WTC11 (cell line): ENCODE data around the gene LIN7B. TPM values are rescaled to one million over a fixed set of nuclear protein-coding genes. Genes with fewer than 3 reads are reported as not detected.

Experiments
- ATAC-seq: fragments of 200-7000 bp; cut with Tn5 transposase; 2 replicates; pipeline ENCODE4 v1.10.0; 2021; ENCODE audit warnings: mild to moderate bottlenecking, moderate library complexity
- CTCF ChIA-PET: fragments of 300-600 bp; sonication (Branson Sonifier 250); formaldehyde crosslinking; loops from one replicate; lab custom pipeline; 2021; ENCODE audit warnings: antibody characterized with exemption; lab: Charles Lee
- POLR2A ChIA-PET: fragments of 350-600 bp; sonication (Branson Sonifier 250); formaldehyde crosslinking; loops from one replicate; lab custom pipeline; 2021; ENCODE audit warnings: antibody characterized with exemption; lab: Charles Lee
- DNase-seq: peaks from one replicate; pipeline ENCODE4 v3.0.0; 2021; ENCODE audit warnings: low spot score
- H3K27ac Mint-ChIP-seq: 2 replicates; pipeline ENCODE4 v1.8.0; 2021; ENCODE audit warnings: mixed read lengths
- H3K27me3 Mint-ChIP-seq: 2 replicates; pipeline ENCODE4 v1.8.0; 2021; ENCODE audit warnings: low read depth, mild to moderate bottlenecking, moderate library complexity, mixed read lengths
- H3K36me3 Mint-ChIP-seq: 2 replicates; pipeline ENCODE4 v1.8.0; 2021; ENCODE audit warnings: mixed read lengths
- H3K4me1 Mint-ChIP-seq: 2 replicates; pipeline ENCODE4 v1.8.0; 2022; ENCODE audit warnings: mixed read lengths
- H3K4me3 Mint-ChIP-seq: 2 replicates; pipeline ENCODE4 v1.8.0; 2021; ENCODE audit warnings: mild to moderate bottlenecking, moderate library complexity, mixed read lengths
- H3K9me3 Mint-ChIP-seq: 2 replicates; pipeline ENCODE4 v1.8.0; 2021; ENCODE audit warnings: mixed read lengths
- ATF1 ChIP-seq: sonication (generic); formaldehyde crosslinking; IDR thresholded peaks from 2 replicates; pipeline ENCODE4 v1.8.1; 2023; ENCODE audit warnings: mild to moderate bottlenecking, moderate library complexity, missing genetic modification reagents
- CBFB ChIP-seq: sonication (generic); formaldehyde crosslinking; IDR thresholded peaks from 2 replicates; pipeline ENCODE4 v1.8.1; 2022; ENCODE audit warnings: mild to moderate bottlenecking, low read depth, missing genetic modification reagents
- CDX4 ChIP-seq: fragments of 250-450 bp; sonication (Bioruptor Pico); IDR thresholded peaks from 2 replicates; pipeline ENCODE4 v1.9.0; 2021; ENCODE audit warnings: moderate library complexity, mild to moderate bottlenecking, inconsistent platforms, borderline replicate concordance
- E2F5 ChIP-seq: sonication (generic); formaldehyde crosslinking; IDR thresholded peaks from 2 replicates; pipeline ENCODE4 v1.8.1; 2022; ENCODE audit warnings: mild to moderate bottlenecking, moderate library complexity, missing genetic modification reagents
- ESRRA ChIP-seq: sonication (generic); formaldehyde crosslinking; IDR thresholded peaks from 2 replicates; pipeline ENCODE4 v1.8.1; 2022; ENCODE audit warnings: mild to moderate bottlenecking, missing genetic modification reagents, borderline replicate concordance
- ETV6 ChIP-seq: sonication (generic); formaldehyde crosslinking; IDR thresholded peaks from 2 replicates; pipeline ENCODE4 v1.8.1; 2022; ENCODE audit warnings: mild to moderate bottlenecking, missing genetic modification reagents
- GRHL2 ChIP-seq: fragments of 250-450 bp; sonication (Bioruptor Pico); IDR thresholded peaks from 2 replicates; pipeline ENCODE4 v1.8.0; 2022; ENCODE audit warnings: mild to moderate bottlenecking, moderate library complexity; ENCODE audit not compliant: insufficient replicate concordance, severe bottlenecking
- KAT7 ChIP-seq: sonication (generic); formaldehyde crosslinking; IDR thresholded peaks from 2 replicates; pipeline ENCODE4 v1.8.1; 2023; ENCODE audit warnings: missing genetic modification reagents, mild to moderate bottlenecking, borderline replicate concordance
- PRDM15 ChIP-seq: sonication (generic); formaldehyde crosslinking; IDR thresholded peaks from 2 replicates; pipeline ENCODE4 v1.8.0; 2022; ENCODE audit warnings: missing genetic modification reagents
- RELA ChIP-seq: sonication (generic); formaldehyde crosslinking; IDR thresholded peaks from 2 replicates; pipeline ENCODE4 v1.8.1; 2022; ENCODE audit warnings: missing genetic modification reagents, mild to moderate bottlenecking, borderline replicate concordance
- RORB ChIP-seq: fragments of 250-450 bp; sonication (Bioruptor Pico); IDR thresholded peaks from 2 replicates; pipeline ENCODE4 v1.9.0; 2021; ENCODE audit warnings: mild to moderate bottlenecking
- TCF7 ChIP-seq: sonication (generic); formaldehyde crosslinking; IDR thresholded peaks from 2 replicates; pipeline ENCODE4 v1.8.0; 2022; ENCODE audit warnings: mild to moderate bottlenecking, low read depth, missing genetic modification reagents, moderate library complexity
- ZNF219 ChIP-seq: sonication (generic); formaldehyde crosslinking; IDR thresholded peaks from 2 replicates; pipeline ENCODE4 v1.8.0; 2023; ENCODE audit warnings: missing genetic modification reagents, mild to moderate bottlenecking, borderline replicate concordance
- ZNF396 ChIP-seq: fragments of 250-450 bp; sonication (Bioruptor Pico); IDR thresholded peaks from 2 replicates; pipeline ENCODE4 v1.8.0; 2021; ENCODE audit warnings: mild to moderate bottlenecking, moderate library complexity, borderline replicate concordance
- ZNF416 ChIP-seq: fragments of 250-450 bp; sonication (Bioruptor Pico); IDR thresholded peaks from 2 replicates; pipeline ENCODE4 v1.9.0; 2021; ENCODE audit warnings: mild to moderate bottlenecking, inconsistent platforms
- ZNF671 ChIP-seq: fragments of 250-450 bp; sonication (Bioruptor Pico); IDR thresholded peaks from 2 replicates; pipeline ENCODE4 v1.8.0; 2021; ENCODE audit warnings: mild to moderate bottlenecking
- total RNA-seq: library from RNA; stranded (reverse); gene quantifications from 3 replicates; pipeline ENCODE4 v1.2.3, GENCODE V29; 2021
- TF ChIP-seq, protein P1 (sequence below): sonication (generic); formaldehyde crosslinking; IDR thresholded peaks from 2 replicates; pipeline ENCODE4 v1.8.0; 2023; ENCODE audit warnings: mild to moderate bottlenecking, missing genetic modification reagents
- TF ChIP-seq, protein P2 (sequence below): sonication (generic); formaldehyde crosslinking; IDR thresholded peaks from 2 replicates; pipeline ENCODE4 v1.8.0; 2023; ENCODE audit warnings: missing genetic modification reagents, mild to moderate bottlenecking, borderline replicate concordance

LIN7B gene
- total RNA-seq, 1 experiment from 2014 or later = 5.1 TPM

DNA sequence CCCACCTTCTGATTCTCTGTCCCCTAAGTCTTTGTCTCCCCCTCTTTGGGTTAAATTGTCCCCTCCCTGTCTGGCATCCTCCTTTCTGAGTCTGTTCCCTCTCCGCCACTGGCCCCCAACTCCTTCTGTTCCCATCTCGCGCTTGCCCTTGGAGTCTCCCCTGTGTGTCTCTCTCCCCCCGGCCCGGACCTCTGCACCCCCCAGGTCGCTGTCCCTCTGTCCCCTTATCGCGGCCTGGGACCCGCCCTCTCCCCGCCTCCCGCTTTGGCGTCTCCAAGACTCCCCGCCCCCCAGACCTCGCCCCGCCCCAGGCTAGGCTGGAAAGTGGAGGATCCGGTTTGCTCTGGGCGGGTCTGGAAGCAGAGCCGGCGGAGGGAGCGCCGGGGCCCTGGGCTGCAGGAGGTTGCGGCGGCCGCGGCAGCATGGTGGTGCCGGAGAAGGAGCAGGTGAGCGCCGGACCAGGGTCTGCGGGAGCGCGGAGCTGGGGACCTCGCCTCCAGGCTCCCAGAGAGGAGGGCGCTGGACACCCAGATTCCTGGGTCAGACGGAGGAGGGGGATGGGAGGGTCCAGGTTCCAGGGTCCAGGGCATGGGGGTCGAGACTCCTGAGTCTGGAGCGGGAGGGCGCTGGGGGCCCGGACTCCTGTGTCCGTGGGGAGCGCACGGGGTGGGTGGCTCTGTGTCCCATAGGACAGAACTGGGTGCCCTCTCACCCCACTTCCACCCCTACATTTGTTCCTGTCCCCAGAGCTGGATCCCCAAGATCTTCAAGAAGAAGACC lies 43.5 kb downstream of the LIN7B start, which contains the start of gene TRPM4 (continued):
- TF ChIP-seq, protein P1, sequence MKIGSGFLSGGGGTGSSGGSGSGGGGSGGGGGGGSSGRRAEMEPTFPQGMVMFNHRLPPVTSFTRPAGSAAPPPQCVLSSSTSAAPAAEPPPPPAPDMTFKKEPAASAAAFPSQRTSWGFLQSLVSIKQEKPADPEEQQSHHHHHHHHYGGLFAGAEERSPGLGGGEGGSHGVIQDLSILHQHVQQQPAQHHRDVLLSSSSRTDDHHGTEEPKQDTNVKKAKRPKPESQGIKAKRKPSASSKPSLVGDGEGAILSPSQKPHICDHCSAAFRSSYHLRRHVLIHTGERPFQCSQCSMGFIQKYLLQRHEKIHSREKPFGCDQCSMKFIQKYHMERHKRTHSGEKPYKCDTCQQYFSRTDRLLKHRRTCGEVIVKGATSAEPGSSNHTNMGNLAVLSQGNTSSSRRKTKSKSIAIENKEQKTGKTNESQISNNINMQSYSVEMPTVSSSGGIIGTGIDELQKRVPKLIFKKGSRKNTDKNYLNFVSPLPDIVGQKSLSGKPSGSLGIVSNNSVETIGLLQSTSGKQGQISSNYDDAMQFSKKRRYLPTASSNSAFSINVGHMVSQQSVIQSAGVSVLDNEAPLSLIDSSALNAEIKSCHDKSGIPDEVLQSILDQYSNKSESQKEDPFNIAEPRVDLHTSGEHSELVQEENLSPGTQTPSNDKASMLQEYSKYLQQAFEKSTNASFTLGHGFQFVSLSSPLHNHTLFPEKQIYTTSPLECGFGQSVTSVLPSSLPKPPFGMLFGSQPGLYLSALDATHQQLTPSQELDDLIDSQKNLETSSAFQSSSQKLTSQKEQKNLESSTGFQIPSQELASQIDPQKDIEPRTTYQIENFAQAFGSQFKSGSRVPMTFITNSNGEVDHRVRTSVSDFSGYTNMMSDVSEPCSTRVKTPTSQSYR (CRISPR knock-in tag) = 0 out of 2 replicates have a peak, but pooled peaks have one; percentile 57
- TF ChIP-seq PRDM15 = peak; percentile 45
- TF ChIP-seq, all 79 proteins: peak for 4

DNA sequence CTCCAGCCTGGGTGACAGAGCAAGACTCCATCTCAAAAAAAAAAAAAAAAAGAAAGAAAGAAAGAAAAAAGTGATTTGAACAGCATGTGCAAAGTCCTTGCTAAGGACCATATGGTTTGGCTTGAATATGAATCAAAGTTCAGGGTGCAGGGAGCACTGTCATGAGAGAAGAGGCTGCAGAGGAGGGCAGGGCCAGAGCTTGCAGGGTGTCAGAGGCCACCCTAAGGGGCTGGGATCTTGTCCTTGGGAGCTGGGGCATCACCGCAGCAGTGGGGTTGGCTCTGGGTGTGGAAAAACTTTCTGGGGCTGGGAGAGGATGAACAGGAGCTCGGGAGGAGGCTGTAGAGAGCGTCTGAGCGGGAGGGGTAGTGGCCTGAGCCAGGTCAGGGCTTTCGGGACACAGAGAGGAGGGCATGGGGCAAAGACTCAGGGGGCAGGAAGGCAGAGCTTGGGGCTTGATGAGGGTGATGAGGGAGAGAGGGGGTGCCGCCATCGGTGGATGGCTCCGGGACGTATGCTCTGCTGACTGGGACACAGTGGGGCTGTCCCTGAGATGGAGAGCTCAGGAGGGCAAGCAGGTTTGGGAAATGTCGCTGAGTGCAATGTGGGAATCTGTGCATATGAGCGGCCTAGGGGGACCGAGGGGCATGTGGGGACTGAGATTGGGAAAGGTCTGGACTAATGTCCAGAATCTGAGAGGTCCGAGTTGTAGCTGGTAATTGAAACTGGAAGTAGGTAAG lies 46.5 kb downstream of the LIN7B start:
- Mint-ChIP-seq H3K27ac (0 out of 2 replicates have a peak overlapping the region, but pooled peaks have one; percentile 44), H3K9me3 (no peaks in the 10 kb centered on the region), H3K27me3 (peaks cover 33% of the 10 kb centered on the region), H3K4me3 (no peak overlapping the region), H3K36me3 (no peaks in the 10 kb centered on the region), H3K4me1 (peaks cover 21% of the 10 kb centered on the region)
- POLR2A ChIA-PET = no interaction called here
- ATAC-seq = no peak
- CTCF ChIA-PET = interaction anchor here (1.2 to 3.6 kb wide), 3 partner anchors 14 to 48 kb away, joined by 4 to 24 read pairs (median 9); no protein-coding TSS in a partner anchor
- no peak for DNase-seq
- TF ChIP-seq GRHL2 = no peak
- TF ChIP-seq, protein P2, sequence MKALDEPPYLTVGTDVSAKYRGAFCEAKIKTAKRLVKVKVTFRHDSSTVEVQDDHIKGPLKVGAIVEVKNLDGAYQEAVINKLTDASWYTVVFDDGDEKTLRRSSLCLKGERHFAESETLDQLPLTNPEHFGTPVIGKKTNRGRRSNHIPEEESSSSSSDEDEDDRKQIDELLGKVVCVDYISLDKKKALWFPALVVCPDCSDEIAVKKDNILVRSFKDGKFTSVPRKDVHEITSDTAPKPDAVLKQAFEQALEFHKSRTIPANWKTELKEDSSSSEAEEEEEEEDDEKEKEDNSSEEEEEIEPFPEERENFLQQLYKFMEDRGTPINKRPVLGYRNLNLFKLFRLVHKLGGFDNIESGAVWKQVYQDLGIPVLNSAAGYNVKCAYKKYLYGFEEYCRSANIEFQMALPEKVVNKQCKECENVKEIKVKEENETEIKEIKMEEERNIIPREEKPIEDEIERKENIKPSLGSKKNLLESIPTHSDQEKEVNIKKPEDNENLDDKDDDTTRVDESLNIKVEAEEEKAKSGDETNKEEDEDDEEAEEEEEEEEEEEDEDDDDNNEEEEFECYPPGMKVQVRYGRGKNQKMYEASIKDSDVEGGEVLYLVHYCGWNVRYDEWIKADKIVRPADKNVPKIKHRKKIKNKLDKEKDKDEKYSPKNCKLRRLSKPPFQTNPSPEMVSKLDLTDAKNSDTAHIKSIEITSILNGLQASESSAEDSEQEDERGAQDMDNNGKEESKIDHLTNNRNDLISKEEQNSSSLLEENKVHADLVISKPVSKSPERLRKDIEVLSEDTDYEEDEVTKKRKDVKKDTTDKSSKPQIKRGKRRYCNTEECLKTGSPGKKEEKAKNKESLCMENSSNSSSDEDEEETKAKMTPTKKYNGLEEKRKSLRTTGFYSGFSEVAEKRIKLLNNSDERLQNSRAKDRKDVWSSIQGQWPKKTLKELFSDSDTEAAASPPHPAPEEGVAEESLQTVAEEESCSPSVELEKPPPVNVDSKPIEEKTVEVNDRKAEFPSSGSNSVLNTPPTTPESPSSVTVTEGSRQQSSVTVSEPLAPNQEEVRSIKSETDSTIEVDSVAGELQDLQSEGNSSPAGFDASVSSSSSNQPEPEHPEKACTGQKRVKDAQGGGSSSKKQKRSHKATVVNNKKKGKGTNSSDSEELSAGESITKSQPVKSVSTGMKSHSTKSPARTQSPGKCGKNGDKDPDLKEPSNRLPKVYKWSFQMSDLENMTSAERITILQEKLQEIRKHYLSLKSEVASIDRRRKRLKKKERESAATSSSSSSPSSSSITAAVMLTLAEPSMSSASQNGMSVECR (CRISPR knock-in tag) = no peak
- no peak for TF ChIP-seq ZNF396 (CRISPR knock-in tag)
- no peak for TF ChIP-seq ZNF416
- TF ChIP-seq ZNF671 (CRISPR knock-in tag) = no peak
- TF ChIP-seq KAT7 (CRISPR knock-in tag) = no peak
- no peak for TF ChIP-seq ESRRA
- TF ChIP-seq ZNF219 (CRISPR knock-in tag) = no peak
- TF ChIP-seq ETV6 (CRISPR knock-in tag) = no peak
- TF ChIP-seq, protein P1 (CRISPR knock-in tag) = no peak
- no peak for TF ChIP-seq CBFB (CRISPR knock-in tag)
- no peak for TF ChIP-seq RORB (CRISPR knock-in tag)
- TF ChIP-seq TCF7 (CRISPR knock-in tag) = no peak
- TF ChIP-seq ATF1 (CRISPR knock-in tag) = no peak
- no peak for TF ChIP-seq RELA (CRISPR knock-in tag)
- no peak for TF ChIP-seq E2F5 (CRISPR knock-in tag)
- TF ChIP-seq CDX4 (CRISPR knock-in tag) = no peak
